ENCODE measurements around the gene TENT5A. TPM values are rescaled to one million over a fixed set of nuclear protein-coding genes. Genes with fewer than 3 reads are reported as not detected.

The TENT5A gene
- polyA plus RNA-seq, 3 donors = 9.1 to 28.9 (median 12.1) TPM

DNA sequence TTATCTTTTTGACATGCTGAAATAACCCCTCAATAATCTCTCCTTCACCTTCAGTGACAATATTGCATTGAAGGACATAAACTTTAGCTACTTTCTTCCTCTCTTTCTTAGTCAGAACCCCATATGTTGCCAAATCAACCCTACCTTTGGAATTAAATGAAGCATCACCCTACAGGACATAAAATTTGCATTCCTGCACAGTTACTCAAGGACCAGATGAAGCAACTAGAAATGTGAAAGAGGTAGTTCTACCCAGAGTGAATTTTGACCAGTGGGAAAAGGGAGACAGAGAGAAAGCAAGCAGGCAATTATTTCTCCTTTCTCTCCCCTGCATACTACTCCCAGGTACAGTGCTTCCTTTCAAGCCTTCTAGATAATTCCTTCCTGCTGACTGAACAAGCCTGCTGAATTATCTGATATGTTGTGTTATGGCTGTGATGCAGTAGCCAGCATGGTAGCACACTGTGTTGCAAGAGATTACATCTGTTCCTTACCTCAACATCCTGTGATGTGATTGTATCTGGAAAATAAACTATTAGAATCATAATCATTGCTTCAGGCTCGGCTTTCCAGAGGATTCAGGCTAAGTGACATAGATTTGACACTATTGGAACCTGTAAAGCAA is 16.6 kb downstream of the TENT5A start:
- H3K27me3 Mint-ChIP-seq (ENCODE audit: low read depth in 3 of 3) = no peaks in the 10 kb centered on the region
- DNase-seq = no peak
- Histone ChIP-seq H3K79me2 (ENCODE audit: insufficient read depth, low read length) (peaks cover 30% of the 10 kb centered on the region), H3K9ac (ENCODE audit: insufficient read depth, low read length, poor library complexity, severe bottlenecking) (no peak overlapping the region), H3K9me3 (replicated peaks in 1 of 2; ENCODE audit: control insufficient read depth in 1 of 2, insufficient read depth in 1 of 2, low read length in 2 of 2) (no peaks in the 10 kb centered on the region), H3K27ac (ENCODE audit: low read depth in 1 of 2, low read length in 2 of 2) (no peak overlapping the region), H3K4me1 (ENCODE audit: control insufficient read depth in 1 of 2, insufficient read depth in 2 of 2, low read length in 2 of 2) (no peaks in the 10 kb centered on the region), H3K36me3 (replicated peaks in 1 of 2; ENCODE audit: control insufficient read depth in 1 of 2, insufficient read depth in 2 of 2, low read length in 2 of 2) (no peaks in the 10 kb centered on the region), H2AFZ (ENCODE audit: insufficient read depth, low read depth, low read length, poor library complexity, severe bottlenecking) (no peak overlapping the region), H4K20me1 (ENCODE audit: insufficient read depth, low read length) (peaks cover 25% of the 10 kb centered on the region), H3K27me3 (ENCODE audit: control insufficient read depth in 2 of 2, insufficient read depth in 2 of 2, low read length in 2 of 2) (no peaks in the 10 kb centered on the region), H3K4me2 (replicated peaks; ENCODE audit: extremely low read depth, low read length, poor library complexity, severe bottlenecking) (no peak overlapping the region), H3K4me3 (replicated peaks in 1 of 3; ENCODE audit: low read depth in 2 of 3, low read length in 3 of 3) (no peak overlapping the region)
- H3K27ac Mint-ChIP-seq = no peak overlapping the region
- TF ChIP-seq, protein P1, sequence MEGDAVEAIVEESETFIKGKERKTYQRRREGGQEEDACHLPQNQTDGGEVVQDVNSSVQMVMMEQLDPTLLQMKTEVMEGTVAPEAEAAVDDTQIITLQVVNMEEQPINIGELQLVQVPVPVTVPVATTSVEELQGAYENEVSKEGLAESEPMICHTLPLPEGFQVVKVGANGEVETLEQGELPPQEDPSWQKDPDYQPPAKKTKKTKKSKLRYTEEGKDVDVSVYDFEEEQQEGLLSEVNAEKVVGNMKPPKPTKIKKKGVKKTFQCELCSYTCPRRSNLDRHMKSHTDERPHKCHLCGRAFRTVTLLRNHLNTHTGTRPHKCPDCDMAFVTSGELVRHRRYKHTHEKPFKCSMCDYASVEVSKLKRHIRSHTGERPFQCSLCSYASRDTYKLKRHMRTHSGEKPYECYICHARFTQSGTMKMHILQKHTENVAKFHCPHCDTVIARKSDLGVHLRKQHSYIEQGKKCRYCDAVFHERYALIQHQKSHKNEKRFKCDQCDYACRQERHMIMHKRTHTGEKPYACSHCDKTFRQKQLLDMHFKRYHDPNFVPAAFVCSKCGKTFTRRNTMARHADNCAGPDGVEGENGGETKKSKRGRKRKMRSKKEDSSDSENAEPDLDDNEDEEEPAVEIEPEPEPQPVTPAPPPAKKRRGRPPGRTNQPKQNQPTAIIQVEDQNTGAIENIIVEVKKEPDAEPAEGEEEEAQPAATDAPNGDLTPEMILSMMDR (IDR thresholded peaks at IDR 0.05) = no peak
- no peak overlapping the region for H3K4me3 Mint-ChIP-seq
- peaks cover 10% of the 10 kb centered on the region for H3K4me1 Mint-ChIP-seq
- H3K9me3 Mint-ChIP-seq = peaks cover 0 to 2% (median 0%) of the 10 kb centered on the region in 7 donors
- no CpG with 5 or more reads among the region's 1 CpG for WGBS (ENCODE audit: insufficient coverage)
- intact Hi-C loops (cut with micrococcal nuclease) = no loop called here
- H3K36me3 Mint-ChIP-seq = peaks cover 0 to 4% of the 10 kb centered on the region in 2 donors

GRCh38 chr6:81734500-81735150 is 17.9 kb downstream of the TENT5A start:
- no peaks in the 10 kb centered on the region for H3K27me3 ChIP-seq (ENCODE audit: control insufficient read depth in 2 of 2, insufficient read depth in 2 of 2, low read length in 2 of 2)

More at GRCh38 chr6:81734500-81735150, 17.9 kb downstream of the TENT5A start:
- H3K4me3 ChIP-seq (replicated peaks in 1 of 3; ENCODE audit: low read depth in 2 of 3, low read length in 3 of 3) = no peak overlapping the region
- no peaks in the 10 kb centered on the region for H3K9me3 ChIP-seq (replicated peaks in 1 of 2; ENCODE audit: control insufficient read depth in 1 of 2, insufficient read depth in 1 of 2, low read length in 2 of 2)
- Mint-ChIP-seq H3K27ac (no peak overlapping the region), H3K4me3 (no peak overlapping the region), H3K4me1 (peaks cover 10% of the 10 kb centered on the region), H3K9me3 (peaks cover 0 to 2% (median 0%) of the 10 kb centered on the region in 7 donors), H3K27me3 (ENCODE audit: low read depth in 3 of 3) (no peaks in the 10 kb centered on the region), H3K36me3 (peaks cover 0 to 4% of the 10 kb centered on the region in 2 donors)
- no peak overlapping the region for H3K4me2 ChIP-seq (replicated peaks; ENCODE audit: extremely low read depth, low read length, poor library complexity, severe bottlenecking)
- H4K20me1 ChIP-seq (ENCODE audit: insufficient read depth, low read length) = peaks cover 22% of the 10 kb centered on the region
- H3K9ac ChIP-seq (ENCODE audit: insufficient read depth, low read length, poor library complexity, severe bottlenecking) = no peak overlapping the region
- intact Hi-C loops (cut with micrococcal nuclease) = no loop called here
- TF ChIP-seq, protein P1 (IDR thresholded peaks at IDR 0.05) = no peak
- H3K27ac ChIP-seq (ENCODE audit: low read depth in 1 of 2, low read length in 2 of 2) = no peak overlapping the region
- H3K79me2 ChIP-seq (ENCODE audit: insufficient read depth, low read length) = peaks cover 30% of the 10 kb centered on the region
- H3K36me3 ChIP-seq (replicated peaks in 1 of 2; ENCODE audit: control insufficient read depth in 1 of 2, insufficient read depth in 2 of 2, low read length in 2 of 2) = no peaks in the 10 kb centered on the region
- H2AFZ ChIP-seq (ENCODE audit: insufficient read depth, low read depth, low read length, poor library complexity, severe bottlenecking) = no peak overlapping the region
- no peak for DNase-seq
- no peaks in the 10 kb centered on the region for H3K4me1 ChIP-seq (ENCODE audit: control insufficient read depth in 1 of 2, insufficient read depth in 2 of 2, low read length in 2 of 2)
- 40% methylated on average over 1 of the region's 2 CpGs for whole genome bisulfite sequencing (ENCODE audit: insufficient coverage)

All from CD14-positive monocyte (primary cell).